Frontal cortex (tissue), 4 donors: ENCODE data around the gene NACAD. TPM values are rescaled to one million over a fixed set of nuclear protein-coding genes. Genes with fewer than 3 reads are reported as not detected.
A peak's percentile ranks its signal among the peaks of the same experiment; 100 is the strongest.

Source experiments
- DNase-seq, 2 donors: peaks; one replicate each; pipeline ENCODE4 v3.0.0; 2012; ENCODE audit warnings: low spot score in 2 of 2
- FAIRE-seq: peaks from 2 replicates; lab custom pipeline; 2012; peaks lifted over from hg19 to GRCh38; lab: Jason Lieb, UNC
- total RNA-seq: library from RNA; depleted of rRNA; stranded (reverse); fragments of >200 nt; gene quantifications from one replicate; pipeline ENCODE4 v1.2.3, GENCODE V29; 2014
- donor health status: control.
- donor health status: control.
- donor health status: control.

The NACAD gene
- total RNA-seq, 1 donor from 2014 or later: 4.9 TPM

DNA sequence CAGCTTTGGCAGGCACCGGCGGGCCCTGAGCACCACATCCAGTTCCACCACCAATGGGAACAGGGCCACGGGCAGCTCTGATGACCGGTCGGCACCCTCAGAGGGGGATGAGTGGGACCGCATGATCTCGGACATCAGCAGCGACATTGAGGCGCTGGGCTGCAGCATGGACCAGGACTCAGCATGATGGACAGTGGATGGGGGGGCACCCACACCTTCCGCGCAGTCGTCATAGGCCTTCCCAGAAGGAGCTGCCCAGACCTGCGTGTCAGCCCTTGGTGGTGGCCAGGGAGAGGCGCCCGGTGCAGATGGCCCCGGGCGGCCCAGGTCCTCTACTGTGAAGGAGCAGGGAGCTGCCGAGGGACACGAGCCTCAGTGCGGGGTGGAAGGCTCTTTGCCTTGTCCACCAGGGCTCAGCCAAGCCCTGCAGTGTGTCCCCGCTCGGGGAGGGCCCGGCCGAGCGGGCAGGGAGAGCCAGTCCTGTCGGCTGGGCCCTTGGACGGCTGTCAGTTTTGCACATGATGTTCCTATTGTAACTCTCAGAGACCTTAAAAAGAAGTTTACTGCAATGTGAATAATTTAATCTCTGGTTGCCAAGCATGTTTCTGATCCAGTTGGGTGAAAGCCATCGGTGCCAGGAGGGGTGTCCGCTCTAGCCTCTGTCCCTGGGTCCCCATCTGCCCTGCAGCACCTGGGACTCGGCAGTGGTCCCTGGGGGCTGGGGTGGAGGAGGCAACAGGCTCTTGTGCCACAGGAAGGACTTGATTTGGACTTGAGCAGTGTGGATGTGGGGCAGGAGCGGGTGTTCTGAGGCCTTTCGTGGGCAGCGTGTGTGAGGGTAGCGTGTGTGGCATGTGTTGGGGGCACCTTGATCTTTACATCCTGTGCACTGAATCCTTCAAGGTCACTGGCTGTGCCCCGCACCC is 12.6 kb downstream of the NACAD start:
- FAIRE-seq: no peak

DNA sequence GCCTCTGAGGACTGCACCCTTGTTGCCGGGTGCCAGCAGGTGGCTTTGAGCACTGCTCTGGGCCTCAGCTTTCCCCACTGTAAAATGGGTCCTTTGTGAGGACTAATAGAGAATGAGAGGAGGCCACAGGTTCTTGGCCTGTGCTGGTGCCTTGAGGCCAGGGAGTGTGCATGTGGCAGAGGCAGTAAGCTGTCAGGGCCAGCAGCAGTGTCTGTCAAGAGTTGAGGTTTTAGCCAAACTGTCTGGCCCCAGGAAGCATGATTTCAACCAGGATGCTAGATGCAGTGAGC is 13.5 kb downstream of the NACAD start:
- FAIRE-seq (no peak), DNase-seq (no peak)

More for the DNA sequence above, 12.6 kb downstream of the NACAD start:
- DNase-seq: no peak

DNA sequence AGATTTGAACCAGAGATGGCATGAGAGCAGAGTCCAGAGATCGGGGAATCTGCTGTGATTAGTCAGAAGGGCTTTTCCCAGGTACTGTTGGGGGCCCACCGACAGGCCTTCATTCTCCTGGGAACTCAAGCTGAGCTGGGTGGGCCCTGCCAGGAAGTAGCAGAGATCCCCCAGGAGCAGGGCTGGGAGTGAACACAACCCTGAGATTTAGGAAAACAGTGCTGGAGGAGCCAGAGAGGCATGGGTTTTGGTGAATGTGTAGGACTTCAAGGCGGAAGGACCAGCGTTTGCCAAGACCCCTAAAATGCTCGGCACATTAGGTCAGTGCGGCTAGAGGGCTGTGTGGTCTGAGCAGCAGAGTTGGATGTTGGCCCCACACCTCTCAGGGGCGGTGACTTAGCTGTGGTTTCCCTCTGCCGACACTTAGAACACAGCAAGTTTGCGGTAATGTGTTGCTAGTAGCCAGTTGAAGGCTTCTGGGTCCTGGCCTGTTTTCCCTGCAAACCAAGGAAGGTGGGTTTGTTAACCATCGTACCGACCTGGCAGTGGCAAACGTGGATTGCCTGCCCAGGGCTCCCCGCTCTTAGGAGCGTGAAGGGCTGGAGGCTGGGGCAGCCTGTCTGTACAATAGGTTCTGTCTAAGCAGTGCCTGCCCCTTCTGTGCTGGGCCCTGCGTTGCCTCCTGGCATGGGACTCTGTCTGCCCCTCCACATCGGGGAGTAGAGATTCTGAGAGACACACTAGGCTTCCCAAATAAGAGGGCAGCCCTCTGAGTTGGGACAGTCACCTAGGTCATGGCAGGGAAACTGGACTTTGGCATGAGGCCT is 14.0 kb downstream of the NACAD start:
- DNase-seq (no peak), FAIRE-seq (no peak)

DNA sequence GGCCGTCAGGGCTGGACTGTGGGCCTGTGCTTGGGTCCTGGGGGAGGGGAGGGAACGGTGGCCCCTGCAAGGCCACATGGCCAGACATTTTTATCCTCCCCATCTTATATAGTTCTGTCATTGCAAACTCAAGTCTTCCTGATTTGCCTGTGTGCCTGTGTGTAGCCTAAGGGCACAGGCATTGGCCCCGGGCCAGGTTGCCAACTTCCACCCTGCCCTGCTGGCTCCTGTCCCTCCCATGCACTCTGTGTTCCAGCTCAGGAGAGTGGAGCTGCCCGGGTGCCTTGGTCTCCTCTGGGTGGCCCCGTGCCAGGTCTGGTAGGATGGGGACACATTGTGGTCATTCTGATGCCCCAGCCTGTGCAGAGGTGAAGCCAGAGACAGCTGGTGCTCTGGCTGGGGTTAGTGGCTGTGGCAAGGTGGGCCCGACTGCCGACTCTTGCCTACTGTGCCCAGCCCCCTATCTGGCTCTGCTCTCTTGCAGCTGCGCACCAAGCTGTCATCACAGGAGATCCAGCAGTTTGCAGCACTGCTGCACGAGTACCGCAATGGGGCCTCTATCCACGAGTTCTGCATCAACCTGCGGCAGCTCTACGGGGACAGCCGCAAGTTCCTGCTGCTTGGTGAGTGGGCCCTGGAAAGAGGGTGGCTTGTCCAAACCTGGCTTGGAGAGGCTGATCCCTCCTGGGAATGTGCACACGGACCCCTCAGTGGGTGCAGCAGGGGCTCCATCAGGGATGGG is 14.8 kb downstream of the NACAD start:
- DNase-seq: no peak
- FAIRE-seq: no peak

DNA sequence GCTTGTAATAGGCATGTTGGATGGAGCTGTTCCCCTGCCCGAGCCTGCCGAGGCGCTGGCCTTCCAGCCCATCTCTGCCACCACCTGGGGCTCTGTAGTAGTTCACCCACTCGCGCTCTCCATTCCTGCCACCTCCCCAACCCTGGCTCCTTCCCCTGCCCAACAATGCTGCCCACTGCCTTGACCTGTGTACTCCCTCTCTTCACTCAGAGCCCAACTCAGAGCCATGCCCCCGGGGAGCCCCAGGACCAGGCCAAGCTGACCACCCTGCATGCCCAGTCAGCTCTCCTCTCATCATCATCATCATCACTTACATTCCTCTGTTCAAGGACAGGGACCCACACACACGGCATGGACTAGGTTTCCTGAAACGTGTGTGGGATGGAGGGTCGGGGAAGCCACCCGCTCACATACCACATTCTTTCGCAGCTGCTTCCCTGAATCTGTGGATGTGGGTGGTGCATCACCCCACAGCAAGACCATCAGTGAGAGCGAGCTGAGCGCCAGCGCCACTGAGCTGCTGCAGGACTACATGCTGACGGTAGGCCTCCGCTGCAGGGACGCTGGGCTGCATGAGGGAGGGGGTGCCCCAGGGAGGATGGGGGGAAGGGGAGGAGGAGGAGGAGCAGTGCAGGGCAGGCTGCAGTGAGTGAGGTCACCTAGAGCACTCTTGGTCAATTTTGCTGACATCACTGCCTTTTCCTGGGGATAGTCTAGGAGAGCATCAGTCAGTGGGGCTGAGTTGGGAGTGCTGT is 15.6 kb downstream of the NACAD start:
- DNase-seq (peak in 1 of 2 donors; percentile 60), FAIRE-seq (no peak)

DNA sequence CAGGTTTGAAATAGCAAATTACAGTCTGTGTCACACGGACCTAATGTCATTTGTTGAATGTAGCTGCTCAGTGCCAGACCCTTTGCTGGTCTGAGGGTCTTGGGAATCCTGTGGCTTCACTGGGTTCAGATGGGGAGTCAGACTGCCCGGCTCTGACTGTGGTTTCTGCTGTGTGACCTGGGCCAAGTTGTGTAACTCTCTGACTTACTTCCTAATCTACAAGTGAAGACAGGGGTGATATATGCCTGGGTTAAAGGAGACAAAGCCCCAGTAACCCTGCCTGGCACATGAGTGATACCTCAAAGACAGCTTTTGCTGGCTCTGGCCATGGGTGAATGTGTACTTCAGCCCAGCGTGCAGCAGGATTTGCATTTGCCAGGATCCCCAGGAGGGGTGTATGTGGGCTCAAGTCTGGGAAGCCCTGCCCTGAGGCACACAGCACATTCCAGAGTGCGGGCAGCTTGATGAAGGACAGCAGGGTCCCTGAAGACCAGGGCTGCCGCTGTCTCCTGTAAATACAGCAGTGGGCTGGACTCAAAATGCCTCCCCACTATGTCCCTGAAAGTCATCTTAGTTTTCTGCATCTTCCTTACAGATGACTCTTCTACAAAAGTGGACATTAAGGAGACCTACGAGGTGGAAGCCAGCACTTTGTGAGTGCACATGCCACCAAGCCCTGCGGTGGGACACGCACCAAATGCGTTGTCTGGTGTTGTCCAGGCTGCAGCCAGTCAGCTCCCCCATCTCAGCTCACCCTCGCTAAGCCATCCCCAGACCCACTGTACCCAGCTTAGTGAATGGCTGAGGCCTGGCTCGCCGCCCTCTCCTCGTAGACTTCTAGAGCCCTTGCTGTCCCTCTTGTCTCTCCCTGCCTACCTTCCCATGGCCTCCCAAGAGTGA is 16.4 kb downstream of the NACAD start:
- no peak for FAIRE-seq
- DNase-seq: no peak

DNA sequence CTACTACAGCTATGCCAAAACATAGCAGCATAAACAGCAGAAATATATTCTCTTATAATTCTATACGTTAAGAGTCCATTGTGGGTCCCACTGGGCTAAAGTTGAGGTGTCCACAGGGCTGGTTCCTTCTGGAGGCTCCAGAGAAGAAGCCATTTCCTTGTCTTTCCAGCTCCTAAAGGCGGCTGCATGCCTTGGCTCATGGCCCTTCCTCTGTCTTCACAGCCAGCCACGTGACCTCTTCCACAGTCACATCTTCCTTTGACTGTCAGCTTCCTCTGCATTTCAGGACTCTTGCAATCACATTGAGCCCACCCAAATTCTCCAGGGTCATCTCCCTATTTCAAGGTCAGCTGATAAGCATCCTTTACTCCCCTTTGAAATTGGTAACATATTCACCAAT is 17.2 kb downstream of the NACAD start:
- no peak for FAIRE-seq
- no peak for DNase-seq

DNA sequence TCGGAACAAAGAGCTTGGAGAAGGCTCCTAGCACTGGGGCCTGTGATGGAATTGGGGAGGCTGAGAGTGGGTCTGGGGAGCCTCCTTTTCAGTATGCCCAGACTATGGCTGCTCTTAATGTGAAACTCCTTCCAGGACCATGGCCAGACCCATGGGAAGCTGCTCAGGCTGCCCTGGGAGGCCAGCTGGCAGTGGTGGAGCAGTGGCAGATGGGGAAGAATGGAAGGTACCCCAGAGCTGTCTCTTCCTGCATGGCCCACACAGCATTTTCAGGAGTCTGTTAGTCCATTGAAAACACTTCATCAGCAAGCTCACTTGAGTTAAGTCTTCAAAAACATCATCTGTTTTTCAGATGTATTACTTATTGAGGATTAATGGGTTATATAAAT is 18.5 kb downstream of the NACAD start:
- FAIRE-seq (no peak), DNase-seq (no peak)

DNA sequence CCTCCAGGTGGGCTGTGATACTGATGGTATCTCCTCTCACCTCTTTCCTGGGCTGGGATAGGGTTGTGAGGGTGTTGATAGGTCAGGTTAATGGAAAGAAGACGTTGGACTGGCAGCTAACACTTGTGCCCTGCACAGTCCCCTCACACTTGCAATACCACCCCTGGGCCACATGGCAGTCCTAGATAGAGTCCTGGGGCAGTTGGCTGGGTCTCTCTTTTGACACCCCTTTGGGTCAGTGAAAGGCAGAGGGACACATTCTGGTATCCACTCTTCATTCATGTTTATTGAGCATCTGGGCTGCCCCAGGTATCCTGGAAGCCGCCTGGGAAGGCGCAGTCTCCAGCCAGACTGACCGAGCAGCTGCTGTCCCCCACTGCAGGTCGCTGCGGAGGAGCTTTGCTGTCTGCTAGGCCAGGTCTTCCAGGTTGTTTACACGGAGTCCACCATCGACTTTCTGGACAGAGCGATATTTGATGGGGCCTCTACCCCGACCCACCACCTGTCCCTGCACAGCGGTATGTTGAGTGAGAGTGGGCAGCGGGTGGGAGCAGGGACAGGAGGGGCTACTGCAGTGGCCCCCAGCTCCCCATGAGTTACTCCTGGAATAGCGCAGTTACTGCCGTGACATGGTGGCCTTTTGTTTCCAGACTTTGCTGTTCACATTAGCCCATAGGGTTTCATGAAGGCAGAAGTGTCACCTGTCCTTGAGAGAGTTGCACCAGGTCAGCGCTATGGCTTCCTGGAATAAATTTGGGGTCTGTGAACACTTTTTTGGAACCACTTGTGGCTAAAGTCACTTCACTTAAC is 19.1 kb downstream of the NACAD start:
- DNase-seq: no peak

DNA sequence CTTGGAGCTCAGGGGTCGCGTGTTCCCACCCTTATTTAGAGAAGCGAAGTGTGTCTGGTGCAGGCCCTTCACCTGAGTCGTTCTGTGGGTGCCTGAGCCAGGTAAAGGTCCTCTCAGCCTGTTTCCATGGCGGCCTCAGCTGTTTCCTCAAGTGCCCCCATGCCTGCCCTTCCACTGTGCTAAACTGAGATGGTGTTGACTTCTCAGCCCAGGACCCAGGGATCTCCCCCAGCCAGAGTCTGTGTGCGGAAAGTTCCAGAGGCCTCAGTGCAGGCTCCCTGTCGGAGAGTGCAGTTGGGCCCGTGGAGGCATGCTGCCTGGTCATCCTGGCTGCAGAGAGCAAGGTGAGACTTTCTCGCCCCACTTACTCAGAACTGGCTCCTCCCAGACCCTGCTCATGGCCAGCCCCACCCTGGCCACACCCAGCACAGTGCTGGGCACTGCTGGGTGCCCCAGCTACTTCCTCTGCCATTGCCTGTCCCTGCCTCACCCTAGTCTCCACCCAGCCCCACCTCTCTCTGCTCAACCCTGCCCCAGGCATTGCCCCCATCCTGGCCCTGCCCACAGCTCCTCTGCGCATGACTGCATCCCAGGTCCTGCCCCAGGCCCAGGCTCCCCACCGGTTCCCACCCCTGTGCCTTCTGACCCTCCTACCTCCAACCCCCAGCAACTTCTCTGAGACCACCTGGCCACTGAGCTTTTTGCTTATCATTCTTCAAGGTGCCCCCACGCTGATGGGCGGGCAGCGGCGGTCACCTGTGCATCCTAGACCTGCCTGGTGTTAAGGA is 20.3 kb downstream of the NACAD start:
- no peak for DNase-seq
- no peak for FAIRE-seq

More for the DNA sequence above, 19.1 kb downstream of the NACAD start:
- FAIRE-seq: no peak

DNA sequence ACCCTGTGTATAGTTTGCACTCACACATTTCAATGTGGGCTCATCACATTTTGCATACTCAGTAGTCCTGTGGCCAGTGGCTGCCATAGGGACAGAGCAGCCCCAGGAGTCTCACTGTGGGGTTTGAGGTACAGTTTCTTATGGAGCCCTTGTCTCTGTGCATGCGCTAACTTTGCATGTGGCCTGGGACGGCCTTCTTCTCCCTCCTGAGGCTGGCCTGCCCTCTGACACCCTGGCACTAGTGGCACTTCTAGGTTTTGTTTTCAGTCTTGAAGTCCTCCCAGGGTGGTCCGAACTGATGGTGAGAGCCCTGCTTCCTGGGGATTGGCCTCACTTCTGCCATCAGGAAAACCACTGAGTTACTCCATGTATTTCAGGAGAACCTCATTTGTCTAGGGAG is 21.2 kb downstream of the NACAD start:
- DNase-seq (no peak), FAIRE-seq (no peak)

DNA sequence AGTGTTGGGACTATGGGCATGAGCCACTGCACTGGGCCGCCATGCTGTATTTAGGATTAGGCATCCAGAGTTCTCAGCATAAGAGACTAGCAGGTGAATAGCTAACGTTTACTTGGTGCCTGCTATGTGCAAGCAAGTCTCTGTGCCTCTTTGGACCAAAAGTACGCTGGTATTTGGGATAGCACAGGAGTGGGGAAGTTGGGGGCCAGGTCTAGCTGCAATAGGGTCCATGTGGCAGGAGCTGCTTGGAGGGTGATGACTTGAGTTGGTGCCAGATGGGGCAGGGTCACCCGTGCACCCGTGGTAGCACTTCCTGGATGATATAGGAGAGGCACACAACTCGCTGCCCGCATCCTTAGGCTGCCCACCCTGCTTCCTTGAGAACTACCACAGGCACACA is 22.4 kb downstream of the NACAD start:
- FAIRE-seq (no peak), DNase-seq (no peak)

DNA sequence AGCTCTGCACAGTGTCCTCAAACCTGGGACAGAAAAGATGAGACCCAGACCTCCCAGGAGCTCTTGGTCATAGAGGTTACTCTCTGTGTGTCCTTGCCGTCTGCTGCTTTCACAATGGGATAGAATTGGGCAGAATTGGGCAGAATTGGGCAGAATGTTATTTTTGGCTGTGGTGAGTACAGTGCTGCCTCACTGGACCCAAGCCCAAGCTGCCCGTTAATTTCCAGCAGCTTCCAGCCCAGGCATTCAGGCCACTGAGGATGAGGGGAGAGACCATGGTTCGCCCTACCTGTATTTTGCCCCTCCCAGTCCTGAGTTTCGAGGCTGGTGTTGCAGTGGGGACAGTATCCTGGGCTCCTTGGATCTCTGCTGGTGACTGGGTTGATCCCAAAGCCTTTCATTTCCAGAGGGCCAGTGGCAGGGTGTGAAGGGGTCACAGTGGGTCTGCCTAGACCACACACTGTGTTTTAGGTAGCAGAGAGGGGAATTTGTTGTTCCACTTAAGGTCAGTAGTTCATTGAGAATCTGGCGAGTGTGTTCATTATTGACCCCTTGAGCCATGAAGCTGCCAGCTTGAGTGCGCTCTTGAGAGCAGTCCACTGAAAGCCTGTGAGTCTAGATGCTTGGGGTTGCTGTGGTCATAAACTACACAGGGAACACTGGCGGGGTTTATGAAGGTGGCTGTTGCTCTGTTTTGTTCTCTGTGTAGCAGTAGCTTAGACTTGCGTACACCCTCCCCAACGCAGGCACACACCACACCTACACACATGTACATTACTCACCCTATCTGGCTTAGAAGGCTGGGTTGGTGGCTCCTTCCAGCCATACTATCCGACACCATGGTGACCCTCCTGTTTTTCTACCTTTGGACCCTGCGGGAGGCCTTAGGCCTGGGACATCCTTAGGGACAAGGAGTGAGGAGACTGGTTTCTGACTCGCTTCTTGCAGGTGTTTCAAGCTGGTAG is 23.5 kb downstream of the NACAD start:
- no peak for FAIRE-seq
- no peak for DNase-seq

DNA sequence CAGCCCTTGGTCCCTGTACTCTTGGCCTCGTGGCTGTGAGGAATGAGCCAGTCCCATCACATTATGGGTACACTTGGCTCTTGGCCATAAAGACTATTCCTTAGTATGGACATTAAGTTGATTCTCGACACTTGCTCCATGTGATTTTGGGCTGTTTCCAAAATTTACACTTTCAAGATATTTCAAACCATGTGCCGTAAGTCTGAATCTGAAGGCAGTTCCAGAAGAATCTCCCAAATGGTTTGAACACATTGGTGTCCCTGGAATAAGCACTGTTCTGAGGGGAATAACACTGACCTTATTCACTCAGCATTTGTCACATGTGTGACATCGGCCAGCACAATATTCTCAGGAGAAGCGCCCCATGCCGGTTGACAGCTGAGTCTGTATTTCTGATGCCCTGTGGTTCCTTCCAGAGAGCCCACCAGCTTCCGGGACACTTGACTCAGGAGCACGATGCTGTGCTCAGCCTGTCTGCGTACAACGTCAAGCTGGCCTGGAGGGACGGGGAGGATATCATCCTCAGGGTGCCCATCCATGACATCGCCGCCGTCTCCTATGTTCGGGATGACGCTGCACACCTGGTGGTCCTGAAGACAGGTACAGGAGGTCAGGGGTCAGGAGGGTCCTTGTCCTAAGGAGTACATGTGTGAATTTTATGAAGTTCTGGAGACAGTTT is 24.6 kb downstream of the NACAD start:
- no peak for DNase-seq
- FAIRE-seq: no peak

DNA sequence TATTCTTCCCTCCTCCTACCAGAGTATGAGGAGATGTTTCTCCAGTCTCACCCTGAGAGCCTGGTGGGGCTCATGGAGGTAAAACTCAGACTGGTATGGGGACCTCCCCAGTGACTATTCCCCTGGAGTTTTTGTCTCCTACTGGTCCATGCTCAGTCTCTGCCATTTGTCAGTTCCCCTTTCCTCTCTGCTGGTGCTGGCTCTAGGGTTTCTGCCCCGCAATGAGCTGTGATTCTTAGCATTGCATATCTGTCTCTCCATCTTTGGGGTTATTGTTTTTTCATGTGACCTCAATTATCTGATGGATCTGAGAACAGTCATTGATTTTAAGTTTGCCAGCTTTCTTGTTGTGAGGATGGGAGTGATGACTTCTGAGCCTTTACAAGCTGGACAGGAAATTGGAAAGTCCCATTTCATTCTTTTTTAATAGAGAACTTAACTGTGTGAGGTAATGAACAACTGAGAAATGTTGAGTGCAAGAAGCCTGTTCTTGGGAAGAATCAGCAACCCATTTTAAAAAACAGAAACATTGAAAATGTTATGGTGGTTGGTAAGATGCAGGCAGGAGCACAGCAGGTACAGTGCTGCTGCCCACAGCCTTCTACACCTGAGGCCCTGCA is 26.9 kb downstream of the NACAD start:
- DNase-seq: no peak
- FAIRE-seq: no peak
